ENCODE results near the gene WDR90. TPM values are rescaled to one million over a fixed set of nuclear protein-coding genes. Genes with fewer than 3 reads are reported as not detected.

Gene WDR90
- total RNA-seq, 1 experiment from 2014 or later, result 47.9 TPM

- Mint-ChIP-seq H3K4me3 (ENCODE audit: unreplicated experiment) (peak overlapping the region; percentile 75), H3K4me1 (ENCODE audit: insufficient read depth, unreplicated experiment) (no peaks in the 10 kb centered on the region), H3K9me3 (ENCODE audit: unreplicated experiment) (no peaks in the 10 kb centered on the region), H3K27me3 (ENCODE audit: insufficient read depth, unreplicated experiment) (no peaks in the 10 kb centered on the region), H3K27ac (ENCODE audit: low read depth, unreplicated experiment) (no peak overlapping the region), H3K36me3 (ENCODE audit: insufficient read depth, unreplicated experiment) (peaks cover 37% of the 10 kb centered on the region)
- intact Hi-C loops (cut with micrococcal nuclease), result no loop called here
- BruUV-seq (replicated peaks), result no TSS peak
- ChIA-PET POLR2A (interaction anchor here (0.7 to 3.2 kb wide), 5 partner anchors 11 to 46 kb away, joined by 3 to 17 read pairs (median 6); partner anchors contain the start of genes STUB1 and WDR90), CTCF (interaction anchor here (1.0 kb wide), 1 partner anchor 9 kb away, joined by 6 read pairs; no protein-coding TSS in a partner anchor)
- no peak for DNase-seq (ENCODE audit: unreplicated experiment)
- TF ChIP-seq CTCF (IDR thresholded peaks at IDR 0.05; ENCODE audit: unreplicated experiment), result no peak
These were observed 20.5 kb downstream of the WDR90 start for GRCh38 chr16:669666-670065.

GRCh38 chr16:670485-671352 lies 21.6 kb downstream of the WDR90 start:
- intact Hi-C loops (cut with micrococcal nuclease), result no loop called here
- TSS peak; percentile 11 for BruUV-seq (replicated peaks)
- Mint-ChIP-seq H3K27me3 (ENCODE audit: insufficient read depth, unreplicated experiment) (no peaks in the 10 kb centered on the region), H3K9me3 (ENCODE audit: unreplicated experiment) (no peaks in the 10 kb centered on the region), H3K4me1 (ENCODE audit: insufficient read depth, unreplicated experiment) (no peaks in the 10 kb centered on the region), H3K36me3 (ENCODE audit: insufficient read depth, unreplicated experiment) (peaks cover 48% of the 10 kb centered on the region), H3K4me3 (ENCODE audit: unreplicated experiment) (no peak overlapping the region), H3K27ac (ENCODE audit: low read depth, unreplicated experiment) (no peak overlapping the region)
- TF ChIP-seq CTCF (IDR thresholded peaks at IDR 0.05; ENCODE audit: unreplicated experiment), result no peak
- DNase-seq (ENCODE audit: unreplicated experiment), result no peak
- POLR2A ChIA-PET, result interaction anchor here (0.5 kb wide), 1 partner anchor 473 kb away, joined by 3 read pairs; no protein-coding TSS in a partner anchor
- CTCF ChIA-PET, result interaction anchor here (0.6 to 1.7 kb wide), 3 partner anchors 8 to 1484 kb away, joined by 3 to 4 read pairs (median 3); no protein-coding TSS in a partner anchor

- no peak for DNase-seq (ENCODE audit: unreplicated experiment)
- Mint-ChIP-seq H3K27ac (ENCODE audit: low read depth, unreplicated experiment) (no peak overlapping the region), H3K9me3 (ENCODE audit: unreplicated experiment) (no peaks in the 10 kb centered on the region), H3K36me3 (ENCODE audit: insufficient read depth, unreplicated experiment) (peaks cover 50% of the 10 kb centered on the region), H3K4me3 (ENCODE audit: unreplicated experiment) (no peak overlapping the region), H3K27me3 (ENCODE audit: insufficient read depth, unreplicated experiment) (no peaks in the 10 kb centered on the region), H3K4me1 (ENCODE audit: insufficient read depth, unreplicated experiment) (no peaks in the 10 kb centered on the region)
- no TSS peak for BruUV-seq (replicated peaks)
- ChIA-PET POLR2A (no interaction called here), CTCF (interaction anchor here (0.6 to 1.7 kb wide), 2 partner anchors 9 to 1218 kb away, joined by 3 to 4 read pairs; no protein-coding TSS in a partner anchor)
- intact Hi-C loops (cut with micrococcal nuclease), result no loop called here
- TF ChIP-seq CTCF (IDR thresholded peaks at IDR 0.05; ENCODE audit: unreplicated experiment), result no peak
These were observed 22.4 kb downstream of the WDR90 start for GRCh38 chr16:671353-672131.

- no peak for DNase-seq (ENCODE audit: unreplicated experiment)
- H3K27ac Mint-ChIP-seq (ENCODE audit: low read depth, unreplicated experiment), result no peak overlapping the region
- POLR2A ChIA-PET, result no interaction called here
- intact Hi-C loops (cut with micrococcal nuclease), result no loop called here
- CTCF ChIA-PET, result interaction anchor here (0.6 kb wide), 1 partner anchor 77 kb away, joined by 4 read pairs; no protein-coding TSS in a partner anchor
- no peaks in the 10 kb centered on the region for H3K9me3 Mint-ChIP-seq (ENCODE audit: unreplicated experiment)
- no peak for TF ChIP-seq CTCF (IDR thresholded peaks at IDR 0.05; ENCODE audit: unreplicated experiment)
- no peaks in the 10 kb centered on the region for H3K27me3 Mint-ChIP-seq (ENCODE audit: insufficient read depth, unreplicated experiment)
- H3K4me1 Mint-ChIP-seq (ENCODE audit: insufficient read depth, unreplicated experiment), result no peaks in the 10 kb centered on the region
- BruUV-seq (replicated peaks), result TSS peak; percentile 12
- H3K36me3 Mint-ChIP-seq (ENCODE audit: insufficient read depth, unreplicated experiment), result peaks cover 50% of the 10 kb centered on the region
- H3K4me3 Mint-ChIP-seq (ENCODE audit: unreplicated experiment), result no peak overlapping the region
These were observed 23.2 kb downstream of the WDR90 start for GRCh38 chr16:672371-672770.
